Loucy (cell line): ENCODE results near the gene DUSP2.

Source experiments
- H2AFZ ChIP-seq: fragments of 200-600 bp; sonication (generic); 2 replicates; pipeline ENCODE4 v1.6.0; 2016; ENCODE audit warnings: antibody characterized with exemption, mild to moderate bottlenecking, low read length, moderate library complexity
- H3F3A ChIP-seq: fragments of 200-600 bp; 2 replicates; pipeline ENCODE4 v1.6.0; 2016; ENCODE audit warnings: antibody characterized with exemption, low read depth, mild to moderate bottlenecking
- H3K27me3 ChIP-seq: fragments of 200-600 bp; sonication (generic); 2 replicates; pipeline ENCODE4 v1.6.1; 2014; ENCODE audit warnings: low read length, mild to moderate bottlenecking; ENCODE audit not compliant: insufficient read depth, poor library complexity, severe bottlenecking
- H3K36me3 ChIP-seq: fragments of 200-600 bp; sonication (generic); 2 replicates; pipeline ENCODE4 v1.6.1; 2016; ENCODE audit warnings: low read length; ENCODE audit not compliant: insufficient read depth
- H3K4me1 ChIP-seq: fragments of 200-600 bp; sonication (generic); 2 replicates; pipeline ENCODE4 v1.5.1; 2014; ENCODE audit warnings: low read length, mild to moderate bottlenecking; ENCODE audit not compliant: insufficient read depth, poor library complexity, severe bottlenecking
- H3K4me2 ChIP-seq: fragments of 200-600 bp; sonication (generic); 2 replicates; pipeline ENCODE4 v1.6.0; 2014; ENCODE audit warnings: antibody characterized with exemption, low read length, low read depth, mild to moderate bottlenecking; ENCODE audit not compliant: poor library complexity, severe bottlenecking
- H3K4me3 ChIP-seq: fragments of 200-600 bp; sonication (generic); 2 replicates; pipeline ENCODE4 v1.5.1; 2014; ENCODE audit warnings: low read length, mild to moderate bottlenecking, mixed read lengths; ENCODE audit not compliant: poor library complexity, severe bottlenecking
- H3K79me2 ChIP-seq: fragments of 200-600 bp; sonication (generic); 2 replicates; pipeline ENCODE4 v1.6.1; 2014; ENCODE audit warnings: low read length; ENCODE audit not compliant: insufficient read depth
- H3K9ac ChIP-seq: fragments of 200-600 bp; sonication (generic); 2 replicates; pipeline ENCODE4 v1.6.0; 2014; ENCODE audit warnings: mild to moderate bottlenecking, low read depth, low read length, moderate library complexity; ENCODE audit not compliant: poor library complexity, severe bottlenecking
- H3K9me2 ChIP-seq: fragments of 200-600 bp; sonication (generic); replicated peaks from 2 replicates; pipeline ENCODE4 v1.6.1; 2016; ENCODE audit warnings: low read depth, low read length, mixed read lengths
- H3K9me3 ChIP-seq: fragments of 200-600 bp; sonication (generic); 2 replicates; pipeline ENCODE4 v1.6.1; 2014; ENCODE audit warnings: mild to moderate bottlenecking, antibody characterized with exemption, low read length, low read depth; ENCODE audit not compliant: insufficient read depth
- H4K20me1 ChIP-seq: fragments of 200-600 bp; sonication (generic); 2 replicates; pipeline ENCODE4 v1.6.0; 2014; ENCODE audit warnings: antibody characterized with exemption, low read length, mild to moderate bottlenecking; ENCODE audit not compliant: insufficient read depth, poor library complexity, severe bottlenecking
- EZH2phosphoT487 ChIP-seq: fragments of 200-600 bp; IDR thresholded peaks from 2 replicates; pipeline ENCODE4 v1.6.1; 2018; ENCODE audit warnings: antibody characterized with exemption, mild to moderate bottlenecking, moderate library complexity, borderline replicate concordance
- TF ChIP-seq, protein P1 (sequence below): fragments of 200-600 bp; sonication (generic); conservative IDR thresholded peaks from 2 replicates; pipeline ENCODE4 v1.5.1; 2014; ENCODE audit warnings: mild to moderate bottlenecking, antibody characterized with exemption, low read length

DUSP2 gene

GRCh38 chr2:96145848-96146152, 560 bp upstream of the DUSP2 start:
- TF ChIP-seq, protein P1, sequence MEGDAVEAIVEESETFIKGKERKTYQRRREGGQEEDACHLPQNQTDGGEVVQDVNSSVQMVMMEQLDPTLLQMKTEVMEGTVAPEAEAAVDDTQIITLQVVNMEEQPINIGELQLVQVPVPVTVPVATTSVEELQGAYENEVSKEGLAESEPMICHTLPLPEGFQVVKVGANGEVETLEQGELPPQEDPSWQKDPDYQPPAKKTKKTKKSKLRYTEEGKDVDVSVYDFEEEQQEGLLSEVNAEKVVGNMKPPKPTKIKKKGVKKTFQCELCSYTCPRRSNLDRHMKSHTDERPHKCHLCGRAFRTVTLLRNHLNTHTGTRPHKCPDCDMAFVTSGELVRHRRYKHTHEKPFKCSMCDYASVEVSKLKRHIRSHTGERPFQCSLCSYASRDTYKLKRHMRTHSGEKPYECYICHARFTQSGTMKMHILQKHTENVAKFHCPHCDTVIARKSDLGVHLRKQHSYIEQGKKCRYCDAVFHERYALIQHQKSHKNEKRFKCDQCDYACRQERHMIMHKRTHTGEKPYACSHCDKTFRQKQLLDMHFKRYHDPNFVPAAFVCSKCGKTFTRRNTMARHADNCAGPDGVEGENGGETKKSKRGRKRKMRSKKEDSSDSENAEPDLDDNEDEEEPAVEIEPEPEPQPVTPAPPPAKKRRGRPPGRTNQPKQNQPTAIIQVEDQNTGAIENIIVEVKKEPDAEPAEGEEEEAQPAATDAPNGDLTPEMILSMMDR: no peak
- TF ChIP-seq EZH2phosphoT487: no peak
- Histone ChIP-seq H3K9ac (peak overlapping the region; percentile 94), H3K4me1 (peaks cover 54% of the 10 kb centered on the region), H3K36me3 (no peaks in the 10 kb centered on the region), H3K27me3 (no peaks in the 10 kb centered on the region), H3K9me2 (no peaks in the 10 kb centered on the region), H3F3A (no peaks in the 10 kb centered on the region), H4K20me1 (peaks cover 17% of the 10 kb centered on the region), H3K79me2 (peaks cover 31% of the 10 kb centered on the region), H3K9me3 (no peaks in the 10 kb centered on the region), H3K4me2 (peak overlapping the region; percentile 85), H3K4me3 (peak overlapping the region; percentile 99), H2AFZ (no peak overlapping the region)

- no peaks in the 10 kb centered on the region for H3K9me2 ChIP-seq
- peaks cover 17% of the 10 kb centered on the region for H4K20me1 ChIP-seq
- peaks cover 31% of the 10 kb centered on the region for H3K79me2 ChIP-seq
- H3K9me3 ChIP-seq: no peaks in the 10 kb centered on the region
- TF ChIP-seq, protein P1: no peak
- H3K4me2 ChIP-seq: peak overlapping the region; percentile 85
- no peaks in the 10 kb centered on the region for H3F3A ChIP-seq
- H3K27me3 ChIP-seq: no peaks in the 10 kb centered on the region
- no peaks in the 10 kb centered on the region for H3K36me3 ChIP-seq
- peak overlapping the region; percentile 99 for H3K4me3 ChIP-seq
- peaks cover 54% of the 10 kb centered on the region for H3K4me1 ChIP-seq
- H2AFZ ChIP-seq: peak overlapping the region; percentile 64; the same call in 1 of the 2 replicates
- H3K9ac ChIP-seq: peak overlapping the region; percentile 94
Measured at GRCh38 chr2:96144481-96145035, 682 bp downstream of the DUSP2 start.

DNA sequence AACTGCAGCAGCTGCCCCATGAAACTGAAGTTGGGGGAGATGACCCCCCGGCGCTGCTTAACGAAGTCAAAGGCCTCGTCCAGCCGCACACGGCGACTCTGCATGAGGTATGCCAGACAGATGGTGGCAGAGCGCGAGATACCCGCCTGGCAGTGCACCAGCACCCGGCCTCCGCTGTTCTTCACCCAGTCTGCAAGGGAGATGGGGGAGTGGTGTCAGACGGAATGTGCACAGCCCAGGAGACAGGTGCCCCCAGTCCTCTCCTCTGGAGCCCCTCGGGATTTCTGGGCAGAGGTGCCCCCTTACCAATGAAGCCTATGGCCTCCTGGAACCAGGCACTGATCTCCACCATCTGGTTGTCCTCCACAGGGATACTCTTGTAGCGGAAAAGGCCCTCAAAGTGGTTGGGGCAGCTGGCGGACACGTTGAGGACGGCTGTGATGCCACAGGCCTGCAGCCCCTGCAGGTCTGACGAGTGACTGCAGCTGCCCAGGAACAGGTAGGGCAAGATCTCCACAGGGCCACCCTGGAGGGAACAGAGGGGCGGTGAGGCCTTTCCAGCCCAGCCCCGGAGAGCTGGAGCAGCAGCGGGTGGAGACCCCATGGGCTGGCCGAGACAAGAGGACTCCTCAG, 1.3 kb downstream of the DUSP2 start:
- no peak for TF ChIP-seq EZH2phosphoT487
- TF ChIP-seq, protein P1: no peak; the same call in 1 of the 2 replicates
- H4K20me1 ChIP-seq: peaks cover 17% of the 10 kb centered on the region
- H3K9ac ChIP-seq: peak overlapping the region; percentile 94
- H3K79me2 ChIP-seq: peaks cover 31% of the 10 kb centered on the region
- peak overlapping the region; percentile 99 for H3K4me3 ChIP-seq
- H3F3A ChIP-seq: no peaks in the 10 kb centered on the region
- no peaks in the 10 kb centered on the region for H3K36me3 ChIP-seq
- no peaks in the 10 kb centered on the region for H3K9me3 ChIP-seq
- H3K4me2 ChIP-seq: peak overlapping the region; percentile 85
- H2AFZ ChIP-seq: no peak overlapping the region
- H3K27me3 ChIP-seq: no peaks in the 10 kb centered on the region
- H3K4me1 ChIP-seq: peaks cover 51% of the 10 kb centered on the region
- H3K9me2 ChIP-seq: no peaks in the 10 kb centered on the region
